Gastroesophageal sphincter (tissue), 4 donors: ENCODE data around the gene BDKRB1. TPM values are rescaled to one million over a fixed set of nuclear protein-coding genes. Genes with fewer than 3 reads are reported as not detected.

Experiments
- ATAC-seq: fragments of 150-250 bp; one replicate; pipeline ENCODE4 v1.9.1; 2016; ENCODE audit warnings: mild to moderate bottlenecking, moderate library complexity
- H3K27ac ChIP-seq, 4 donors: fragments of 200-600 bp; sonication (generic) in 3 of 4; 1 replicate in 3 of 4; 2 replicates in 1 of 4; pipeline ENCODE4 v1.5.1; 2016 to 2019
- H3K27me3 ChIP-seq: fragments of 200-600 bp; sonication (generic); one replicate; pipeline ENCODE4 v1.5.1; 2019
- H3K36me3 ChIP-seq, 2 donors: fragments of 200-600 bp; sonication (generic); one replicate each; pipeline ENCODE4 v1.5.1; 2019; ENCODE audit warnings: control low read depth in 1 of 2
- H3K4me1 ChIP-seq, 3 donors: fragments of 200-600 bp; sonication (generic); 1 replicate in 2 of 3; 2 replicates in 1 of 3; pipeline ENCODE4 v1.5.1; 2016 to 2019; ENCODE audit warnings: control low read depth in 2 of 3
- H3K4me3 ChIP-seq, 2 donors: fragments of 200-600 bp; sonication (generic); one replicate each; pipeline ENCODE4 v1.5.1; 2019; ENCODE audit warnings: mild to moderate bottlenecking in 1 of 2, moderate library complexity in 1 of 2
- H3K9me3 ChIP-seq, 3 donors: fragments of 200-600 bp; sonication (generic); one replicate each; pipeline ENCODE4 v1.5.1; 2017 to 2019; ENCODE audit warnings: control low read depth in 2 of 3
- EP300 ChIP-seq: sonication (generic); formaldehyde crosslinking; IDR thresholded peaks from one replicate; pipeline ENCODE4 v1.6.1; 2017; ENCODE audit warnings: antibody characterized with exemption, mild to moderate bottlenecking
- POLR2A ChIP-seq, 2 donors: fragments of 450-650 bp; IDR thresholded peaks; one replicate each; pipeline ENCODE4 v1.6.1; 2017; ENCODE audit warnings: antibody characterized with exemption in 2 of 2, mild to moderate bottlenecking in 2 of 2, moderate library complexity in 1 of 2
- POLR2AphosphoS5 ChIP-seq: sonication (generic); formaldehyde crosslinking; IDR thresholded peaks from one replicate; pipeline ENCODE4 v1.6.1; 2017; ENCODE audit warnings: antibody characterized with exemption
- WGBS, 2 donors: methylation state at CpG; one replicate each; pipeline ENCODE4 v1.1.5; 2018; ENCODE audit warnings: low coverage in 1 of 2; 5-methylcytosine and 5-hydroxymethylcytosine counted together
- total RNA-seq, 4 donors: library from RNA; depleted of rRNA; stranded (reverse); fragments of >200 nt; gene quantifications; one replicate each; pipeline ENCODE4 v1.1.0, GENCODE V29; 2016
- TF ChIP-seq, protein P1 (sequence below), 4 experiments: fragments of 200-600 bp in 2 of 4; fragments of 450-650 bp in 2 of 4; sonication (generic) in 1 of 4; IDR thresholded peaks; one replicate each; pipeline ENCODE4 v1.5.1; 2017 to 2019; ENCODE audit warnings: antibody characterized with exemption in 4 of 4, mild to moderate bottlenecking in 2 of 4, moderate library complexity in 2 of 4

The BDKRB1 gene
- total RNA-seq, 4 donors from 2014 or later = 0.50 to 7.9 (median 1.2) TPM; not detected in 1

DNA sequence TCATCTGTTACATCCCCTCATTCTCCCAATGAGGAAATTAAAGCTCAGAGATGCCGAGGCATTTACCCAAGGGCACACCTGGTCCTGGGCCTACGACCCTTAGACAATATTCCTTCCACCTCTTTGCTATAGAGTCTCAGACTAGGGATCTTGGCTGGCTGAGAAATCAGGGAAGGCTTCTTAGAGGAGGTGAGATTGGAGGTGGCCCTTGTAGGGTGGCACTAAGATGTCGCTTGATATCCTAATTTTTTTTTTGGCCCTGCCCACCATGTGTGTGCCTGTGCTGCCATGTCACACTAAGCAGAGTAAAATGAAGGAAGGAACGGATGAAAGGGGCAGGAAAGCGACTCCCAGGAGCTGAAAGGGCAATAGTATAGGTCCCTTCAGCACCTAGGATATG lies 30.8 kb upstream of the BDKRB1 start:
- peaks cover 0 to 12% (median 0%) of the 10 kb centered on the region in 3 donors for H3K9me3 ChIP-seq
- WGBS, 2 donors = 93 to 100% methylated on average over 1 to 3 of the region's 5 CpGs
- TF ChIP-seq, protein P1, sequence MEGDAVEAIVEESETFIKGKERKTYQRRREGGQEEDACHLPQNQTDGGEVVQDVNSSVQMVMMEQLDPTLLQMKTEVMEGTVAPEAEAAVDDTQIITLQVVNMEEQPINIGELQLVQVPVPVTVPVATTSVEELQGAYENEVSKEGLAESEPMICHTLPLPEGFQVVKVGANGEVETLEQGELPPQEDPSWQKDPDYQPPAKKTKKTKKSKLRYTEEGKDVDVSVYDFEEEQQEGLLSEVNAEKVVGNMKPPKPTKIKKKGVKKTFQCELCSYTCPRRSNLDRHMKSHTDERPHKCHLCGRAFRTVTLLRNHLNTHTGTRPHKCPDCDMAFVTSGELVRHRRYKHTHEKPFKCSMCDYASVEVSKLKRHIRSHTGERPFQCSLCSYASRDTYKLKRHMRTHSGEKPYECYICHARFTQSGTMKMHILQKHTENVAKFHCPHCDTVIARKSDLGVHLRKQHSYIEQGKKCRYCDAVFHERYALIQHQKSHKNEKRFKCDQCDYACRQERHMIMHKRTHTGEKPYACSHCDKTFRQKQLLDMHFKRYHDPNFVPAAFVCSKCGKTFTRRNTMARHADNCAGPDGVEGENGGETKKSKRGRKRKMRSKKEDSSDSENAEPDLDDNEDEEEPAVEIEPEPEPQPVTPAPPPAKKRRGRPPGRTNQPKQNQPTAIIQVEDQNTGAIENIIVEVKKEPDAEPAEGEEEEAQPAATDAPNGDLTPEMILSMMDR (IDR thresholded peaks at IDR 0.05) = no peak
- no peak for TF ChIP-seq POLR2A (IDR thresholded peaks at IDR 0.05)
- no peak for TF ChIP-seq EP300
- H3K27ac ChIP-seq = peak overlapping the region in 3 of 4 donors; percentile 33 to 62 (median 59)
- ATAC-seq = no peak
- no peak overlapping the region for H3K4me3 ChIP-seq
- H3K4me1 ChIP-seq = peaks cover 0 to 20% (median 8%) of the 10 kb centered on the region in 3 donors
- no peaks in the 10 kb centered on the region for H3K36me3 ChIP-seq
- H3K27me3 ChIP-seq = no peaks in the 10 kb centered on the region

DNA sequence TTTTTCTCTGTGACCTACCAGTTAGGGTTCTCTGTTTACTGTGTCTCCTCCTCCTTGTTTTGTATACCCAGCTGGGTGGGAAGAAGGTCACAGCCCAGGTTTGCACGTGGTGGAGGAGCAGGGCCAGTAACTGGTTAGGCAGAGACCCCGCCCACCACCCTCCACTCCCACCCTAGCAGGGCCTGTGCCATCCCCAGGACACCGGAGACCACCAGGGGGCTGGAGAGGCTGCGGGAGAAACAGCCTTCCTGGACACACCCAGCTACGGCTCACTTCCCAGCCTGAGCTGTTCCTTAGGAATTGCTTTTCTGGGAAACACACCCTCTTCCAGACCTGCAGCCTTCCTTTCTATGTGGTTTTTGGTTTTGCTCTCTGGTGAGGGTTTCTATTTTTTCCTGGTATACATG lies 30.3 kb upstream of the BDKRB1 start:
- no CpG with 5 or more reads among the region's 5 CpGs for WGBS, 2 donors
- H3K36me3 ChIP-seq = no peaks in the 10 kb centered on the region
- peaks cover 0 to 20% (median 8%) of the 10 kb centered on the region in 3 donors for H3K4me1 ChIP-seq
- H3K27me3 ChIP-seq = no peaks in the 10 kb centered on the region
- TF ChIP-seq POLR2AphosphoS5 = no peak
- no peak for TF ChIP-seq POLR2A (IDR thresholded peaks at IDR 0.05)
- TF ChIP-seq, protein P1 (IDR thresholded peaks at IDR 0.05) = peak in 2 of 4 experiments; percentile 34 to 38
- no peak for TF ChIP-seq EP300
- peak overlapping the region in 3 of 4 donors; percentile 33 to 62 (median 59) for H3K27ac ChIP-seq
- H3K9me3 ChIP-seq = peaks cover 0 to 12% (median 0%) of the 10 kb centered on the region in 3 donors
- H3K4me3 ChIP-seq = no peak overlapping the region
- peak; percentile 78 for ATAC-seq

DNA sequence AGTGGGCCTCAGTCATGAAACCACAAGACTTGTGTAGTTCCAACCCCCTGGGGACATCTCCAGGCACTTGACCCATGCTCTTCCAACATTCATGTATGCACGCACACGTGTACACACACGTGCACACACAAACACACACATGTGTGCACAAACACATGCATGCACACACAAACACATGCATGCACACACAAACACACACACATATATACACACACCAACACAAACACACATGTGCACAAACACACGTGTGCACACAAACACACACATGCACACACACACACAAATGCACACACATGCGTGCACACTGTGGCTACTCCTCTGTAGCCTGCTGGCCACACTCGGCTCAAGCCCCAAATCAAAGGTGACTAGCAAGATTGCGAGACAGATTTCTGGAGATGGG lies 28.6 kb upstream of the BDKRB1 start:
- 88 to 92% methylated on average over 4 to 6 of the region's 7 CpGs for WGBS, 2 donors
- Histone ChIP-seq H3K4me1 (peaks cover 0 to 20% (median 5%) of the 10 kb centered on the region in 3 donors), H3K27me3 (no peaks in the 10 kb centered on the region), H3K27ac (no peak overlapping the region), H3K36me3 (no peaks in the 10 kb centered on the region), H3K9me3 (peaks cover 0 to 12% (median 0%) of the 10 kb centered on the region in 3 donors), H3K4me3 (no peak overlapping the region)
- TF ChIP-seq EP300 = no peak
- no peak for TF ChIP-seq POLR2AphosphoS5
- TF ChIP-seq, protein P1 (IDR thresholded peaks at IDR 0.05) = no peak
- no peak for TF ChIP-seq POLR2A (IDR thresholded peaks at IDR 0.05)
- ATAC-seq = no peak

DNA sequence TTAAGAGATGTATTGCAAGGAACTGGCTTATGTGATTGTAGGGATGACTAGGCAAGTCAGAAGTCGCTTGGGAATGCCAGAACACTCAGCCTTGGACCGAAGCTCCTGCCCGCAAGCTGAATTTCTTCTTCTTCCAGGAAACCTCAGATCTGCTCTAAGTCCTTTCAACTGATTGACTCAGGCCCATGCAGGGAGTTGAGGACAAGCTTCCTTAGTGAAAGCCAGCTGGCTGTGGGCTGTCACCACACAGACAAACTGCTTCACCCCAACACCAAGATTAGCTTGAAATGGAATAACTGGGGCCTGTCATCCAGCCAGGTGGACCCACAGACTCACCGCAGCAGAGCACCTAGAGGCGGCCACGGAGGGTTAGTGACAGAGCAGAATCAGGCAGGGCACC lies 26.7 kb upstream of the BDKRB1 start:
- Histone ChIP-seq H3K36me3 (no peaks in the 10 kb centered on the region), H3K4me1 (peaks cover 0 to 33% (median 11%) of the 10 kb centered on the region in 3 donors), H3K9me3 (peaks cover 0 to 12% (median 0%) of the 10 kb centered on the region in 3 donors), H3K27me3 (no peaks in the 10 kb centered on the region), H3K4me3 (no peak overlapping the region), H3K27ac (no peak overlapping the region)
- ATAC-seq = no peak
- TF ChIP-seq EP300 (no peak), POLR2A (IDR thresholded peaks at IDR 0.05) (no peak), POLR2AphosphoS5 (no peak)
- TF ChIP-seq, protein P1 (IDR thresholded peaks at IDR 0.05) = no peak
- WGBS, 2 donors = 81% methylated on average over 6 of the region's 6 CpGs; no CpG with 5 or more reads in 1 of the 2 donors

DNA sequence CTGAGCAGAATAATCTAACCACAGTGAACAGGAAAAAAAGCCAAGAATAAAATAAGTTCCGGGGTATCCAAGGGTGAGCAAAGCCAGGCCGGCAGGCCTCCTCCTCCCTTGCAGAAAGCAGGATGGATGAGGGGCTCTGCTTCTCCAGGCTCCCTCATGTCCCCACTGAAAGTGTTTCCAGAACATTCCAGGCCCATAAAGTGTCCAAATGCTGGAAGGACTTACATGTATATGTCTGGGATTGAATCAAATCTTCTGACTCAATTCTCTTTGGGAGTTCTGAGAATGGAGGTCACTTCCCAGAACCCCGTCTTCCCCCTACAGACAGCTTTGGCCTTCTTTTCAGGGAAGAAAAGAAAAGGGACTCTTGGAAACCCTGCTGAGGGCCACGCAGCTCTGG lies 25.0 kb upstream of the BDKRB1 start:
- H3K27ac ChIP-seq = peak overlapping the region in 1 of 4 donors; percentile 23
- no peak overlapping the region for H3K4me3 ChIP-seq
- no peak for ATAC-seq
- H3K36me3 ChIP-seq = no peaks in the 10 kb centered on the region
- TF ChIP-seq, protein P1 (IDR thresholded peaks at IDR 0.05) = no peak
- no peak for TF ChIP-seq POLR2AphosphoS5
- TF ChIP-seq POLR2A (IDR thresholded peaks at IDR 0.05) = no peak
- TF ChIP-seq EP300 = no peak
- 48 to 71% methylated on average over 1 to 3 of the region's 4 CpGs for WGBS, 2 donors
- no peaks in the 10 kb centered on the region for H3K27me3 ChIP-seq
- peaks cover 0 to 12% (median 0%) of the 10 kb centered on the region in 3 donors for H3K9me3 ChIP-seq
- peaks cover 0 to 27% (median 8%) of the 10 kb centered on the region in 3 donors for H3K4me1 ChIP-seq
